ENCODE results near the gene ZNF230.

ZNF230 gene

DNA sequence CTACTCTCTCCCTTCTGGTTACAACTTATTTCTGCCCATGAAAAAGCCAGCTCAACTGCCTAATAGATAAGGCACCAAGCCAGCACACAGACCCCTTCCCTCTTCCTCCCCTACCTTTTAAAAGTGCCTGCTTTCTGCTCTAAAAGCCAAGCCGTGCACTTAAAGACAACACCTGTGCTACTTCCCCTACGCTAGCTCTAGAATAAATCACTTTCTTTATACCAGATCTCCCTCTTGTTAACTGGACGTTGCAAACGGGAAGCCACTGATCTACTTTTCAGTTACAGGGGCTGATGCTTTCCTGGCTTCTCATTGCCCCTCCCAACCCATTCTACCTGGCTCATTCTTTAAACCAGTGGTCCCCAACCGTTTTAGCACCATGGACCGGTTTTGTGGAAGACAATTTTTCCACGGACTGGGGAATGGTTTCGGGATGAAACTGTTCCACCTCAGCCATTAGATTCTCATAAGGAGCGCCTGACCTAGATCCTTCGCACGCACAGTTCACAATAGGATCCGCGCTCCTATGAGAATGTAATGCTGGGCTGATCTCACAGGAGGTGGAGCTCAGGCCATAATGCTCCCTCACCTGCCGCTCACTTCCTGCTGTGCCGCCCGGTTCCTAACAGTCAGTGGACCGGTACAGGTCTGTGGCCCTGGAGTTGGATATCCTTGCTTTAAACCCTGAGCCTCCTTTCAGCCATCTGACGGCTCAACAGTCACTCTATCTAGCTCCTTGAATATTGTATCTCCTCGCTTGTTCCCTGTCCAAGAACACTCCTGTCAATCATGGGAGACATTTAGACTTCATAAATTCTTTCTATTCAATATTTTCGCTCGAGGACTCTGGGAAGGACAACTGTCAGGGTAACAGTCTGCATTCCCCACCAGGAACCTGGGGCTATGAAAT, 48.2 kb downstream of the ZNF230 start:
- DNase-seq: peak in 1 of 5 experiments; percentile 7

DNA sequence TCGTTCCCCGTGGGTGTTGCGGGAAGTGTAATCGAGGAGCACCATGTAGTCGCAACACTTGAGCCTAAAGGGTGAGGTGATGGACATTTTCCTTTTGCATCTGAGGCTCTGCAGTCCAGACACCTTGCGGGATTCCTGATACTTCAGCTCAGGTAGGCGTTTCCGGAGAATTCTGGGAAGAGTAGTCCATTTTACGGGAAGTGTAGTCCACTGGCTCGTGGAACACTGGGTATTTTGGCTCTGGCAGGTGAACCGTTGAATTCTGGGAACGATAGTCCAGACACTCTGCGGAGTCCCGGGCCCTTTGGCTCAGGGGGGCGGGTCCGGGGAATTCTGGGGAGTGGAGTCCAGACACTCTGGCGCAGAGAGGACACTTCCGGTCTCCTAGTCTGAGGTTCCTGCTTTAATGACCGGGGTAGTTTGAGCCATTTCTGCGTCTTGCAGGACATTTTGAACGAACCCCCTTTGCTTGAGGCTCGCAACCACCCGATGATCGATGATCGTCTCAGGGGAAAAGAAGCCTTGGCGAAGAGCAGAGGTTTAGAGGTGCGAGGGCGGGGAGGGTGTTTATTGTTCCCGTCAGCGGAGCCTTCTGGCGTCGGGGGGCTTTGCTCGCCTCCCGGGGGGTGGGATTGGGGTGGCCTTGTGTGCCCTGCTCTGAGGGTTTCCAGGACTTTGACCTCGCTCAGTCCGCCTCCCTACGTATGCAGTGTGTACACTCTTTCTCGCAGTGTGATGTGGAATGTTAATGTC, 49.1 kb downstream of the ZNF230 start, which contains the start of gene ZNF223:
ZNF223 (plus strand) TSS at position 387 of the 753 bp plus-strand sequence. CDS start 3,141 bp downstream, outside the sequence.
- peak in 4 of 5 experiments; percentile 16 to 48 (median 41) for DNase-seq

GRCh38 chr19:44055870-44056269, 53.1 kb downstream of the ZNF230 start:
- DNase-seq: no peak

DNA sequence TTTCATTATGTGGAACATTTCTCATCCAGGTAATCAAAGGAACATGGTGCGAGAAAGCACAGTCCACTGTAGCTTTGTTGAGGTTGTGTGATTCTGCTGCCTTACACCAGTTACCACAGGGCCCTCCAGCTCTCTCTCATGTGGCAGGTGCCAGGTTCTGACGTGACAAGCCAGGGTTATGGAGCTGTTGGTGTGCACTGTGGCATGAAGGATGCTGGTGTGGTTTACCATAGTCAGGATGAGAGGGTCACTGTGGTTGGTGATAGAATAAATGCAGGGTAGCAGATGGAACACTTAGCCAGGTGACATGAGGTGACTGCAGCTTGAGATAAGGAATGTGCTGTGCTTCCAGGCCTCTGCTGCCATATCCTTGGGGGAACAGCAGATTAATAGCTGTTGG, 56.5 kb downstream of the ZNF230 start:
- no peak for DNase-seq

GRCh38 chr19:44061038-44061437, 58.3 kb downstream of the ZNF230 start:
- no peak for DNase-seq

Data from T-helper 2 cell (primary cell).